ENCODE data around the gene PARD3. TPM values are rescaled to one million over a fixed set of nuclear protein-coding genes. Genes with fewer than 3 reads are reported as not detected.

The PARD3 gene
- total RNA-seq, 1 donor from 2014 or later, result 98.2 TPM

DNA sequence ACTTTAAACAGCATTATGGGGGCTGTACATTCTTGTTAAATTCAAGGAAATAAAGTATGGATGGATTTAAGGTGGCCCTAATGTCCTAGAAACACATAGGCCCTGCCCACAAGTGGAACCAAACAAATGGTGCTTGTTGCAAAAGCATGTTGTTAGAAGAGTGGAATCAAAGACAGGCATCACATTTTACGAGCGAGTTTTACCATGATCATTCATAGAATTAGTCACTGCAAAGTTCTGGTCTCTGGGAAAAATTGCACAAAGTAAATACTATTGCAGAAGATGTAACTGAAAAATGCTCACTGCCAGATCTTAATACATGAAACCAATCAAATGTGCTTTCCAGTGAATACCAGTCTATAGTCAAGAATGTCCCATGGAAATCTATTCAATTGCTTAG is 677.1 kb downstream of the PARD3 start:
- no peak for FAIRE-seq

DNA sequence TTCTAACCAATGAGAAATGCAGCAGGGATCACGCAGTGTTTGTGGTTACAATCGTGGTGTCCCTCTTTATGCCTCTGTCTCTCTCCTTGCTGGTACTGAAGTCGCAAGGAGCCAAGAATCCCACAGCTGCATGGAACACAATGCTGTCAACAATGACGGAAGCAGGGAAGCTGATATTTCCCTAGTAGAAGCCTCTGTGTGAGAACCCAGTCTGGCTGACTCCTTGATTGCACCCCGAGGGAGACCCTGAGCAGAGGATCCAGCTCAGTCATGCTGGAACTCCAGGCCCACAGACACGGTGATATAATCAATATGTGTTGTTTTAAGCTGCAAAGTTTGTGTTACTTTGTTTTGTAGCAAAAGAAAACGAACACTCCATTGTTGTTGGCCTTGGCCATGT is 677.9 kb downstream of the PARD3 start:
- Histone ChIP-seq H3K4me3 (ENCODE audit: low read depth, low read length) (no peak overlapping the region), H3K36me3 (ENCODE audit: control insufficient read depth, insufficient read depth, low read length) (no peaks in the 10 kb centered on the region), H3K27me3 (ENCODE audit: control insufficient read depth, insufficient read depth, low read length) (no peaks in the 10 kb centered on the region)
- DNase-seq (ENCODE audit: low read depth) (no peak), FAIRE-seq (no peak)
- TF ChIP-seq, protein P1, sequence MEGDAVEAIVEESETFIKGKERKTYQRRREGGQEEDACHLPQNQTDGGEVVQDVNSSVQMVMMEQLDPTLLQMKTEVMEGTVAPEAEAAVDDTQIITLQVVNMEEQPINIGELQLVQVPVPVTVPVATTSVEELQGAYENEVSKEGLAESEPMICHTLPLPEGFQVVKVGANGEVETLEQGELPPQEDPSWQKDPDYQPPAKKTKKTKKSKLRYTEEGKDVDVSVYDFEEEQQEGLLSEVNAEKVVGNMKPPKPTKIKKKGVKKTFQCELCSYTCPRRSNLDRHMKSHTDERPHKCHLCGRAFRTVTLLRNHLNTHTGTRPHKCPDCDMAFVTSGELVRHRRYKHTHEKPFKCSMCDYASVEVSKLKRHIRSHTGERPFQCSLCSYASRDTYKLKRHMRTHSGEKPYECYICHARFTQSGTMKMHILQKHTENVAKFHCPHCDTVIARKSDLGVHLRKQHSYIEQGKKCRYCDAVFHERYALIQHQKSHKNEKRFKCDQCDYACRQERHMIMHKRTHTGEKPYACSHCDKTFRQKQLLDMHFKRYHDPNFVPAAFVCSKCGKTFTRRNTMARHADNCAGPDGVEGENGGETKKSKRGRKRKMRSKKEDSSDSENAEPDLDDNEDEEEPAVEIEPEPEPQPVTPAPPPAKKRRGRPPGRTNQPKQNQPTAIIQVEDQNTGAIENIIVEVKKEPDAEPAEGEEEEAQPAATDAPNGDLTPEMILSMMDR (IDR thresholded peaks at IDR 0.05; ENCODE audit: insufficient read depth, low read length, severe bottlenecking), result no peak

More for the DNA sequence above, 677.1 kb downstream of the PARD3 start:
- Histone ChIP-seq H3K36me3 (ENCODE audit: control insufficient read depth, insufficient read depth, low read length) (no peaks in the 10 kb centered on the region), H3K4me3 (ENCODE audit: low read depth, low read length) (no peak overlapping the region), H3K27me3 (ENCODE audit: control insufficient read depth, insufficient read depth, low read length) (no peaks in the 10 kb centered on the region)
- DNase-seq (ENCODE audit: low read depth), result no peak
- TF ChIP-seq, protein P1 (IDR thresholded peaks at IDR 0.05; ENCODE audit: insufficient read depth, low read length, severe bottlenecking), result no peak

DNA sequence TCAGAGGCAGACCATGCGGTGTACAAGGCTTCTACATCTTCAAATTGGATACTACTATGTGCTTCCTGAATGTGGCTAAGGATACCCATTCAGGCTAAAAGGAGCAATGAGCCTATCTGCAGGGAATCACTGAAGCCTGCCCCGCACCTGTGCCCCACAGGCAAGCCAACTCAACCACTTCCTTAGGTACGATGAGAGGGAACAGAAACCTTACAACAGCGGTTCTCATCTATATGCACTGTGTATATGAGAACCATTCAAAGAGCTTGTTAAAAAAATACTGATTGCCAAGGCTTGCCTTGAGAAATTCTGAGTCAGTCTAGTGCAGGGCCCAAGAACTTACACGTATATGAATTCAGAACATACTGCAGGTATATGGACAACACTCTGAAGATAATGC is 679.6 kb downstream of the PARD3 start:
- no peak for FAIRE-seq

DNA sequence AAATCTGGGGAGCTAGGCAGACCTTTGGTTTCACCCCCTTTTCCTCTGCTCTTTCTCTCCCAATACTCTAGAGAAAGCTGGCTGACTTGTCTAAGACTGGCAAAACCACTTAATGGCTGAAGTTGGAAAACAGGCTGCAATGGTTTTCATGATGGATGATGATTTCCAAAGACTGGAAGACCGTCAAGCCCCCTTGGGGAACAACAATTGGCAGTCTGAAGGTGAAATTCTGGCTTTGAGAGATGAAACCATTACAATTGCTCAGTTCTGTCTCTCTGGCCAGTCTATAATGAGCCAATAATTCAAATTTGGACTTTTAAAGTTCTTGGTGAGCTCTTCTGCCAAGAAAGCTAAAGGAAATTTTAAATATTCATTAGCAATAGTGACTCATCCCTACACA is 680.5 kb downstream of the PARD3 start:
- DNase-seq (ENCODE audit: low read depth), result no peak
- FAIRE-seq, result no peak
- TF ChIP-seq, protein P1 (IDR thresholded peaks at IDR 0.05; ENCODE audit: insufficient read depth, low read length, severe bottlenecking), result no peak

More for the DNA sequence above, 679.6 kb downstream of the PARD3 start:
- no peaks in the 10 kb centered on the region for H3K27me3 ChIP-seq (ENCODE audit: control insufficient read depth, insufficient read depth, low read length)
- H3K4me3 ChIP-seq (ENCODE audit: low read depth, low read length), result no peak overlapping the region
- no peaks in the 10 kb centered on the region for H3K36me3 ChIP-seq (ENCODE audit: control insufficient read depth, insufficient read depth, low read length)
- no peak for DNase-seq (ENCODE audit: low read depth)
- TF ChIP-seq, protein P1 (IDR thresholded peaks at IDR 0.05; ENCODE audit: insufficient read depth, low read length, severe bottlenecking), result no peak

DNA sequence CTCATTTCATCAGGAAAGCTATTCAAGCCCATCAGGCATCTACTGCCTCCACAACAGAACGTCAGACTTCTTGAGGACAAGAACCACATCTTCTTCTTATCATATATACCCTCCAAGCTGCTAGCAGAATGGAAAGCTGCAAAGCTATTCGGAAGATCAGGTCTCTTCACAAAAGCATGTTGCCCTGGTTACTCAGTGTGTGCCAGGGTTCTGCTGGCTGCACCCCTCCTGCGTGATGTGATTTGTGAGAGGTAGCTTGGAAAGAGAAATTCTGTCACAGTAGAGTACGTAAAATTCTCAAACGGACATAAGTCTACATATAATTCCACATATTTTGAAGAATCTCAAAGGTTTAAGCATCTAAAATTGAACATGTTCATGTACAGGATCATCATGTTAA is 681.7 kb downstream of the PARD3 start:
- TF ChIP-seq, protein P1 (IDR thresholded peaks at IDR 0.05; ENCODE audit: insufficient read depth, low read length, severe bottlenecking), result no peak
- H3K27me3 ChIP-seq (ENCODE audit: control insufficient read depth, insufficient read depth, low read length), result no peaks in the 10 kb centered on the region
- no peak for FAIRE-seq
- DNase-seq (ENCODE audit: low read depth), result no peak
- H3K4me3 ChIP-seq (ENCODE audit: low read depth, low read length), result no peak overlapping the region
- H3K36me3 ChIP-seq (ENCODE audit: control insufficient read depth, insufficient read depth, low read length), result no peaks in the 10 kb centered on the region

More for the DNA sequence above, 680.5 kb downstream of the PARD3 start:
- Histone ChIP-seq H3K4me3 (ENCODE audit: low read depth, low read length) (no peak overlapping the region), H3K27me3 (ENCODE audit: control insufficient read depth, insufficient read depth, low read length) (no peaks in the 10 kb centered on the region), H3K36me3 (ENCODE audit: control insufficient read depth, insufficient read depth, low read length) (no peaks in the 10 kb centered on the region)

DNA sequence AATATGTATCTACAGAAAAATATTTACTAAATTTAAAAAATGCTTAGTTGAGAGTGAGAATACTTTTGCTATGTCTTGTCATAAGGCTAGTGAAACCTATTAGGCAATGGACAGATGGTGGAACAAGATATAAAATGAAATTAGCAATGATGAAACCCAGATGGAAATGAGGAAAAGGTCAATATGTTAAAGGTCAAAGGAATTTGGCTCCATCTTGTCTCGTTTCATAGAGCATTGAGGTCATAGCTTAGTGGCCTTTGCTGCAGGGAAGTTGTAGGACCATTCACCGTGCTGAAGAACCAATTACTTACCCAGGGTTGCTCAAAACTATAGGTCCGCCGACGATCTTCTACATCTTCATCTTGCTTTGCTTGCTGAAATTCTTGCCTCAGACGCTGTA is 683.9 kb downstream of the PARD3 start:
- FAIRE-seq, result no peak

More for the DNA sequence above, 683.9 kb downstream of the PARD3 start:
- H3K4me3 ChIP-seq (ENCODE audit: low read depth, low read length), result no peak overlapping the region
- TF ChIP-seq, protein P1 (IDR thresholded peaks at IDR 0.05; ENCODE audit: insufficient read depth, low read length, severe bottlenecking), result no peak
- no peaks in the 10 kb centered on the region for H3K27me3 ChIP-seq (ENCODE audit: control insufficient read depth, insufficient read depth, low read length)
- no peaks in the 10 kb centered on the region for H3K36me3 ChIP-seq (ENCODE audit: control insufficient read depth, insufficient read depth, low read length)
- DNase-seq (ENCODE audit: low read depth), result no peak
